ENCODE measurements around the gene HCN2.

GRCh38 chr19:610071-610800 is 20.6 kb downstream of the HCN2 start:
- TF ChIP-seq CTCF (conservative IDR thresholded peaks at IDR 0.05; ENCODE audit: low read length) (peak; percentile 14; the same call in 1 of the 2 replicates), EZH2phosphoT487 (IDR thresholded peaks at IDR 0.05; ENCODE audit: borderline replicate concordance, low read depth, low read length) (no peak)

All from OCI-LY7 (cell line).